Left lung (tissue), 10 donors: ENCODE results near the gene C1orf116. TPM values are rescaled to one million over a fixed set of nuclear protein-coding genes. Genes with fewer than 3 reads are reported as not detected.

Experiments
- ATAC-seq: fragments of 200-7000 bp; cut with Tn5 transposase; one replicate; pipeline ENCODE4 v1.9.1; 2020; ENCODE audit warnings: moderate library complexity
- DNase-seq, 4 donors: peaks; one replicate each; pipeline ENCODE4 v3.0.0-alpha.2; 2013 to 2020
- H3K27ac ChIP-seq, 2 donors: fragments of 200-600 bp; sonication (generic) in 1 of 2; one replicate each; pipeline versions ENCODE4 v1.5.0 to v1.8.0; 2020 to 2021
- H3K27me3 ChIP-seq, 2 donors: fragments of 200-600 bp; sonication (generic) in 1 of 2; one replicate each; pipeline versions ENCODE4 v1.5.0 to v1.8.0; 2020 to 2021
- H3K36me3 ChIP-seq, 2 donors: fragments of 200-600 bp; sonication (generic) in 1 of 2; one replicate each; pipeline versions ENCODE4 v1.5.0 to v1.8.0; 2020 to 2021
- H3K4me1 ChIP-seq, 2 donors: fragments of 200-600 bp; one replicate each; pipeline ENCODE4 v1.8.0; 2021
- H3K4me3 ChIP-seq, 2 donors: fragments of 200-600 bp; sonication (generic) in 1 of 2; one replicate each; pipeline versions ENCODE4 v1.5.0 to v1.8.0; 2020 to 2021; ENCODE audit warnings: mild to moderate bottlenecking in 1 of 2
- H3K9me3 ChIP-seq, 2 donors: fragments of 200-600 bp; sonication (generic) in 1 of 2; one replicate each; pipeline versions ENCODE4 v1.5.0 to v1.8.0; 2020 to 2021
- intact Hi-C, 2 donors: fragments of 100-400 bp; cut with DNase I; formaldehyde crosslinking; loops; one replicate each; pipeline versions ENCODE4 v1.11.2 to v1.14.2; 2022
- polyA plus RNA-seq, 6 donors: library from polyadenylated mRNA; unstranded; fragments of 120-200 nt; gene quantifications; one replicate each; pipeline ENCODE4 v1.2.1, GENCODE V29; 2013; ENCODE audit not compliant: insufficient read length in 6 of 6
- total RNA-seq, 2 donors: library from RNA; stranded (reverse); fragmentation: NEBNext Ultra II Directional; extraction: Animal tissue kit (Norgen Biotek cat#: 25700); gene quantifications; one replicate each; pipeline ENCODE4 v1.2.1, GENCODE V29; 2021
- TF ChIP-seq, protein P1 (sequence below), 2 donors: fragments of 200-600 bp; sonication (generic) in 1 of 2; IDR thresholded peaks; one replicate each; pipeline versions ENCODE4 v1.5.0 to v1.8.0; 2021; ENCODE audit warnings: antibody characterized with exemption in 2 of 2
- donor health status: DM: no; HTN: yes; CAD: no.
- donor health status: DM: no; HTN: no; CAD: no.

The C1orf116 gene
- total and polyA plus RNA-seq, 8 donors: 27.1 to 212 (median 41.4) TPM

DNA sequence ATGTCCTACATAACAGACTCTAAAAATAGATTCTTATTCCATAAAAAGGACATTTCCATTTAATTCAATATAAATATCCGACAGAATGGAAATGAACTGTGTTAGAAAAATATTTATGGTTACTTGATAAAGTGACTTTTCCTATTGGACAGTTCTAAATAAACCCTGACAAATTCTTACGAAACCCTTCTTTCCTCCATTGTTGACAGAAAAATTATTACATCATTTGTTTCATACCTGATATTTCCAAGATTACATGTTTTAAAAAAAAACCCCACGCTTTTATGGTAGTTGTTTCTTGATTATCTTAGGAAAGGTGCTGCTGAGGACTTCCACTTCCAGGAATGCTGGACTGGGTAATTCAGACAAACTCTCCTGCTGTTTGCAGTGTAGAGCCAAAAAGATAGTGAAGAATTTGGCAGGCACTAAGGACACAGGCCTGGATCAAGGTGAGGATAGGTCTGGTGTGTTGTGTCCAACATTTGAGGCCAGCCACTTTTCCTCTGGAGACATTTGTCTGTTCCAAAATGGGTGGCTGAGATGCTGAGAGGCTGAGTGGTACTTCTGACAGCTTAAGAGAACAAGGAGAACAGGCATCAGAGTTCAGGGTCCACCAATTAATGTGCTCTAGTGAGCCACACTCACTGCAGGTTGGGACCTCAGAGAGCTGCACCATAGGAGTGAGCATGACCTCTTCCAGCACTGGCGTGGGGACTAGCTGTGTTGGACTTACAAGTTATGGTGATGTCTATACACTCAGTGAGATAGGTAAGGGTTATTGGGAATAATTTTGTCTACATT is 7.0 kb upstream of the C1orf116 start:
- H3K9me3 ChIP-seq: no peaks in the 10 kb centered on the region
- intact Hi-C loops: no loop called here
- H3K27ac ChIP-seq: no peak overlapping the region
- no peaks in the 10 kb centered on the region for H3K27me3 ChIP-seq
- H3K4me3 ChIP-seq: no peak overlapping the region
- peak; percentile 35 for ATAC-seq
- H3K36me3 ChIP-seq: no peaks in the 10 kb centered on the region
- TF ChIP-seq, protein P1, sequence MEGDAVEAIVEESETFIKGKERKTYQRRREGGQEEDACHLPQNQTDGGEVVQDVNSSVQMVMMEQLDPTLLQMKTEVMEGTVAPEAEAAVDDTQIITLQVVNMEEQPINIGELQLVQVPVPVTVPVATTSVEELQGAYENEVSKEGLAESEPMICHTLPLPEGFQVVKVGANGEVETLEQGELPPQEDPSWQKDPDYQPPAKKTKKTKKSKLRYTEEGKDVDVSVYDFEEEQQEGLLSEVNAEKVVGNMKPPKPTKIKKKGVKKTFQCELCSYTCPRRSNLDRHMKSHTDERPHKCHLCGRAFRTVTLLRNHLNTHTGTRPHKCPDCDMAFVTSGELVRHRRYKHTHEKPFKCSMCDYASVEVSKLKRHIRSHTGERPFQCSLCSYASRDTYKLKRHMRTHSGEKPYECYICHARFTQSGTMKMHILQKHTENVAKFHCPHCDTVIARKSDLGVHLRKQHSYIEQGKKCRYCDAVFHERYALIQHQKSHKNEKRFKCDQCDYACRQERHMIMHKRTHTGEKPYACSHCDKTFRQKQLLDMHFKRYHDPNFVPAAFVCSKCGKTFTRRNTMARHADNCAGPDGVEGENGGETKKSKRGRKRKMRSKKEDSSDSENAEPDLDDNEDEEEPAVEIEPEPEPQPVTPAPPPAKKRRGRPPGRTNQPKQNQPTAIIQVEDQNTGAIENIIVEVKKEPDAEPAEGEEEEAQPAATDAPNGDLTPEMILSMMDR (IDR thresholded peaks at IDR 0.05): no peak
- H3K4me1 ChIP-seq: no peaks in the 10 kb centered on the region
- DNase-seq: no peak

DNA sequence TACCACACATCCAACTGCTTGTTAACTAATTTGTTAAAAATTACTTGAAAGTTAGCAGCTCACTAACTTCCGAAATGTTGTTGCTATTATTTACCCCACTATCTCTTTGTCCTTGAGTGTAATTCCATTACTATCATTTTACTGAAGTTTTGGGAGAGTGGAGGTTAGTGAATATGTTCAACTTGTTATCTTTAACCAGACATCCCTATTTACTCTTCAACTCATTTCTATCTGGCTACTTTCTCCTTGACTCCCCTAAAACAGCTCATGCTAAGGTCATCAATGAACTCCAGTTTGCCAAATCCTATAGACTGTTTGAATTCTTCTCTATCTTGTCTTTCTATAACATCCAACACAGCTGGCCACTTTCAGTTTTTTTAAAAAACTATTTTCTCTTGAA is 4.3 kb upstream of the C1orf116 start:
- H3K4me1 ChIP-seq: no peaks in the 10 kb centered on the region
- TF ChIP-seq, protein P1 (IDR thresholded peaks at IDR 0.05): no peak
- intact Hi-C loops: no loop called here
- no peaks in the 10 kb centered on the region for H3K36me3 ChIP-seq
- no peak for DNase-seq
- no peak overlapping the region for H3K4me3 ChIP-seq
- ATAC-seq: no peak
- H3K27me3 ChIP-seq: peaks cover 0 to 14% of the 10 kb centered on the region in 2 donors
- no peaks in the 10 kb centered on the region for H3K9me3 ChIP-seq
- H3K27ac ChIP-seq: no peak overlapping the region

DNA sequence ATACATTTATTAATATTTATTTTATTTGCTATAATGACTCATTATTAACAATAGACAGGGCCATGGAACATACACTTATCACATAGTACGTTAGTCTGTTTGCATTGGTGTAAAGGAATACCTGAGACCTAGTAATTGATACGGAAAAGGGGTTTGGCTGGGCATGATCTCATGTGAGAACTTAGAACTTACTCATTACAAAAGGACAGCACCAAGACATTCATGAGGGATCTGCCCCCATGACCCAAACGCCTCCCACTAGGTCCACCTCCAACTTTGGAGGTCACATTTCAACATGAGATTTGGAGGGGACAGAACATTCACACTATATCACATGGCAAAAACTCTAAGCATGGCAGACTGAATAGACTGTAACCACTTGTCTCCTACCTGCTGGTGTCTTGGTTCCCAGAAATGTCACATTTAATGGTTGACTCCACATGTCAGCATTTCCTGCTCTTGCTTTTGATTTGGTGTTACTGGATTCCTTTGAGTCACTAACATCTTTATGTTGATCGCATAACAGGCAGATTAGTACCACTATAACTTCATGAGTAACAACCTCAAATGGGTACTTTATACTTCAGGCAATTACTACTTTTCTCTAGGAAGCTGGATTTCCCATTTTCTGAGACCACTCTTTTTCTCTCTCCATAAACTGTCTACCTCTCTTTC is 3.5 kb upstream of the C1orf116 start:
- TF ChIP-seq, protein P1 (IDR thresholded peaks at IDR 0.05): no peak
- no peak for ATAC-seq

DNA sequence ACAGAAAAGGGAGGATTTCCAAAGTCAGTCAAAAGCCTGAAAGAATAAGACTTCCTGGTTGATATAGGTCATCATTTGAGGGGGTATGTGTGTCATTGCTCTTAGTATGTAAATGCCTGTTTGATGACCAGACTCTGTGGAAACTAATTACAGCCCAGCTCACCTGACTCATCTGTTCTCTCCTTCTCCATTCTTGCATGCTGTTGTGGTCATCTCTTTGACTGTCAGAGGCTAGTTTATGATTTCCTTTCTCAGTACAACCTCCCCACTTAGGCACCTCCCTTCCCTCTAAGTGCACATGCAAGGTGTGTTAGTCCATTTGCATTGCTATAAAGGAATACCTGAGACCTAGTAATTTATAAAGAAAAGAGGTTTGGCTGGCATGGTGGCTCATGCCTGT is 2.4 kb upstream of the C1orf116 start:
- Histone ChIP-seq H3K9me3 (no peaks in the 10 kb centered on the region), H3K27me3 (peaks cover 0 to 24% of the 10 kb centered on the region in 2 donors), H3K4me3 (no peak overlapping the region), H3K36me3 (no peaks in the 10 kb centered on the region), H3K4me1 (no peaks in the 10 kb centered on the region), H3K27ac (no peak overlapping the region)
- ATAC-seq (no peak), DNase-seq (no peak)
- TF ChIP-seq, protein P1 (IDR thresholded peaks at IDR 0.05): no peak
- intact Hi-C loops: no loop called here

More for the DNA sequence above, 3.5 kb upstream of the C1orf116 start:
- H3K9me3 ChIP-seq: no peaks in the 10 kb centered on the region
- no peak overlapping the region for H3K4me3 ChIP-seq
- intact Hi-C loops: no loop called here
- no peak overlapping the region for H3K27ac ChIP-seq
- no peaks in the 10 kb centered on the region for H3K4me1 ChIP-seq
- H3K36me3 ChIP-seq: no peaks in the 10 kb centered on the region
- peaks cover 0 to 21% of the 10 kb centered on the region in 2 donors for H3K27me3 ChIP-seq
- DNase-seq: no peak

DNA sequence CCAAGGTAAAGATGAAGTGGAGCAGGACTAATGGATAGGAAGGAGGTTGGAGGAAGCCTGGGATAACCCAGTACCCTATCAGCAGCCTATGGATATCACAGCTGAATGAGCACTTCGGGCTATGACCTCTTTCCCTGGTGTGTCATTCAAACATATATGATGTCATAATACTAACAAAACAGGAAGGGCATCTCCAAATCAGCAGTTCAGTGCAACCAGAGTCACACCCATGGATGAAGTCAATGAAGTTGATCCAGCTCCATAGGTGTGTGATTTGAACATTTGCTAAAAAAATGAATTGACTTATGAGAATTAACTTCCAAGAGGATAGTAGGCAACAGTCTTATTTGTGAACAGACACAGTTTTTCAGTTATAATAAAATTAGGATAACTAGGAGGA is 1.7 kb upstream of the C1orf116 start:
- Histone ChIP-seq H3K36me3 (no peaks in the 10 kb centered on the region), H3K4me1 (no peaks in the 10 kb centered on the region), H3K9me3 (no peaks in the 10 kb centered on the region), H3K4me3 (no peak overlapping the region), H3K27me3 (peaks cover 0 to 24% of the 10 kb centered on the region in 2 donors), H3K27ac (no peak overlapping the region)
- ATAC-seq (no peak), DNase-seq (no peak)
- TF ChIP-seq, protein P1 (IDR thresholded peaks at IDR 0.05): no peak
- intact Hi-C loops: no loop called here
